SU-DHL-6 (cell line): ENCODE measurements around the gene CACNA1C.

ENCODE experiments used
- H2AFZ ChIP-seq: fragments of 200-600 bp; sonication (generic); 2 replicates; pipeline ENCODE4 v1.6.1; 2014; ENCODE audit warnings: low read depth, mild to moderate bottlenecking, moderate library complexity, mixed read lengths, antibody characterized with exemption, low read length; ENCODE audit not compliant: severe bottlenecking
- H3F3A ChIP-seq: fragments of 200-600 bp; shearing (Covaris generic); 2 replicates; pipeline ENCODE4 v1.6.0; 2016; ENCODE audit warnings: antibody characterized with exemption, mild to moderate bottlenecking; ENCODE audit not compliant: insufficient read depth
- H3K27ac ChIP-seq: fragments of 200-600 bp; sonication (generic); 2 replicates; pipeline ENCODE4 v1.5.1; 2016; ENCODE audit warnings: low read depth, mild to moderate bottlenecking, low read length, moderate library complexity, mixed read lengths
- H3K27me3 ChIP-seq: fragments of 200-600 bp; sonication (generic), shearing (Covaris generic); 2 replicates; pipeline ENCODE4 v1.6.0; 2014; ENCODE audit warnings: mild to moderate bottlenecking, low read length
- H3K36me3 ChIP-seq: fragments of 200-600 bp; sonication (generic); 2 replicates; pipeline ENCODE4 v1.6.1; 2014; ENCODE audit warnings: mild to moderate bottlenecking, low read length, mixed read lengths
- H3K4me2 ChIP-seq: fragments of 300-600, 200-600 bp; shearing (Covaris generic), sonication (generic); 2 replicates; pipeline ENCODE4 v1.6.0; 2014; ENCODE audit warnings: low read length, low read depth, mild to moderate bottlenecking; ENCODE audit not compliant: poor library complexity, severe bottlenecking
- H3K4me3 ChIP-seq: fragments of 200-600 bp; sonication (generic); 2 replicates; pipeline ENCODE4 v1.5.1; 2014; ENCODE audit warnings: antibody characterized with exemption, low read length, mild to moderate bottlenecking, mixed read lengths; ENCODE audit not compliant: insufficient read depth, poor library complexity, severe bottlenecking
- H3K79me2 ChIP-seq: fragments of 200-600 bp; sonication (generic); 2 replicates; pipeline ENCODE4 v1.6.1; 2014; ENCODE audit warnings: mild to moderate bottlenecking, low read length, moderate library complexity; ENCODE audit not compliant: insufficient read depth
- H3K9ac ChIP-seq: fragments of 200-600 bp; sonication (generic); 2 replicates; pipeline ENCODE4 v1.7.0; 2014; ENCODE audit warnings: mild to moderate bottlenecking, low read length
- H3K9me2 ChIP-seq: fragments of 200-600 bp; sonication (generic); replicated peaks from 2 replicates; pipeline ENCODE4 v1.6.1; 2014; ENCODE audit warnings: low read length; ENCODE audit not compliant: insufficient read depth
- H3K9me3 ChIP-seq: fragments of 200-600 bp; sonication (generic); 2 replicates; pipeline ENCODE4 v1.6.1; 2014; ENCODE audit warnings: low read length, mixed read lengths; ENCODE audit not compliant: insufficient read depth
- H4K20me1 ChIP-seq: fragments of 200-600 bp; sonication (generic); 2 replicates; pipeline ENCODE4 v1.6.1; 2014; ENCODE audit warnings: low read depth, mild to moderate bottlenecking, antibody characterized with exemption, low read length, moderate library complexity, mixed read lengths
- CTCF ChIP-seq: fragments of 200-600 bp; sonication (generic); IDR thresholded peaks from one replicate; pipeline ENCODE4 v1.5.1; 2017; ENCODE audit warnings: antibody characterized with exemption, mild to moderate bottlenecking, low read length, moderate library complexity; ENCODE audit not compliant: insufficient read depth, poor library complexity, severe bottlenecking
- EZH2phosphoT487 ChIP-seq: fragments of 200-600 bp; sonication (generic), shearing (Covaris generic); conservative IDR thresholded peaks from 2 replicates; pipeline ENCODE4 v1.6.1; 2018; ENCODE audit warnings: mild to moderate bottlenecking, antibody characterized with exemption, low read length, moderate library complexity, mixed read lengths

The CACNA1C gene

GRCh38 chr12:2111826-2112225 is 59.0 kb downstream of the CACNA1C start:
- no peak overlapping the region for H3K4me3 ChIP-seq
- H3K9me2 ChIP-seq, result no peaks in the 10 kb centered on the region
- no peaks in the 10 kb centered on the region for H3K79me2 ChIP-seq
- no peak overlapping the region for H3K4me2 ChIP-seq
- no peaks in the 10 kb centered on the region for H4K20me1 ChIP-seq
- no peak overlapping the region for H3K9ac ChIP-seq
- no peak overlapping the region for H3K27ac ChIP-seq
- no peak for TF ChIP-seq CTCF
- no peak for TF ChIP-seq EZH2phosphoT487
- H2AFZ ChIP-seq, result no peak overlapping the region
- no peaks in the 10 kb centered on the region for H3K9me3 ChIP-seq
- no peaks in the 10 kb centered on the region for H3K36me3 ChIP-seq
- H3K27me3 ChIP-seq, result no peaks in the 10 kb centered on the region
- H3F3A ChIP-seq, result no peaks in the 10 kb centered on the region

GRCh38 chr12:2112401-2112800 is 59.6 kb downstream of the CACNA1C start:
- no peak for TF ChIP-seq CTCF
- TF ChIP-seq EZH2phosphoT487, result no peak
- Histone ChIP-seq H3K27me3 (no peaks in the 10 kb centered on the region), H3K79me2 (no peaks in the 10 kb centered on the region), H3K9me2 (no peaks in the 10 kb centered on the region), H3K27ac (no peak overlapping the region), H4K20me1 (no peaks in the 10 kb centered on the region), H3K9ac (no peak overlapping the region), H2AFZ (no peak overlapping the region), H3F3A (no peaks in the 10 kb centered on the region), H3K4me2 (no peak overlapping the region), H3K36me3 (no peaks in the 10 kb centered on the region), H3K9me3 (no peaks in the 10 kb centered on the region), H3K4me3 (no peak overlapping the region)

GRCh38 chr12:2113119-2113912 is 60.5 kb downstream of the CACNA1C start:
- Histone ChIP-seq H3K9me3 (no peaks in the 10 kb centered on the region), H2AFZ (no peak overlapping the region), H3K9ac (no peak overlapping the region), H3K27me3 (no peaks in the 10 kb centered on the region), H3K79me2 (no peaks in the 10 kb centered on the region), H3F3A (no peaks in the 10 kb centered on the region), H3K4me2 (no peak overlapping the region), H3K4me3 (no peak overlapping the region), H3K9me2 (no peaks in the 10 kb centered on the region), H4K20me1 (no peaks in the 10 kb centered on the region), H3K36me3 (no peaks in the 10 kb centered on the region), H3K27ac (no peak overlapping the region)
- no peak for TF ChIP-seq CTCF
- no peak for TF ChIP-seq EZH2phosphoT487
